COLO829 (cell line): ENCODE measurements around the gene NINJ1.

Experiments
- DNase-seq: peaks from one replicate; pipeline ENCODE4 v3.0.0; 2012; ENCODE audit warnings: low spot score

NINJ1 gene

GRCh38 chr9:93134015-93134739, at the start of gene NINJ1:
Gene NINJ1, minus strand, starts transcription at chr9:93134251. Its CDS starts 34 bp downstream, at chr9:93134217.
- peak; percentile 69 for DNase-seq

GRCh38 chr9:93183131-93183662, 49.1 kb upstream of the NINJ1 start:
- no peak for DNase-seq

GRCh38 chr9:93182572-93182971, 48.5 kb upstream of the NINJ1 start:
- no peak for DNase-seq

GRCh38 chr9:93181672-93182435, 47.8 kb upstream of the NINJ1 start:
- DNase-seq, result no peak

GRCh38 chr9:93180938-93181337, 46.9 kb upstream of the NINJ1 start:
- DNase-seq, result no peak

GRCh38 chr9:93178851-93179786, 45.1 kb upstream of the NINJ1 start:
- no peak for DNase-seq

GRCh38 chr9:93177676-93178075, 43.6 kb upstream of the NINJ1 start:
- DNase-seq, result no peak

GRCh38 chr9:93174976-93175375, 40.9 kb upstream of the NINJ1 start:
- DNase-seq, result no peak

GRCh38 chr9:93173365-93174051, 39.5 kb upstream of the NINJ1 start:
- no peak for DNase-seq

- DNase-seq, result no peak
Observed at GRCh38 chr9:93172666-93173364, 38.8 kb upstream of the NINJ1 start.

GRCh38 chr9:93171261-93171990, 37.4 kb upstream of the NINJ1 start:
- DNase-seq, result no peak

GRCh38 chr9:93170571-93170970, 36.5 kb upstream of the NINJ1 start:
- DNase-seq, result no peak

- no peak for DNase-seq
Observed at GRCh38 chr9:93169444-93169843, 35.4 kb upstream of the NINJ1 start.

GRCh38 chr9:93168581-93168980, 34.5 kb upstream of the NINJ1 start:
- no peak for DNase-seq

- no peak for DNase-seq
Observed at GRCh38 chr9:93167838-93168237, 33.8 kb upstream of the NINJ1 start.

- DNase-seq, result no peak
Observed at GRCh38 chr9:93167185-93167584, 33.1 kb upstream of the NINJ1 start.

GRCh38 chr9:93166699-93167098, 32.6 kb upstream of the NINJ1 start:
- DNase-seq, result no peak

GRCh38 chr9:93164085-93164484, 30.0 kb upstream of the NINJ1 start:
- no peak for DNase-seq

GRCh38 chr9:93161786-93162562, 27.9 kb upstream of the NINJ1 start:
- no peak for DNase-seq
